Mesendoderm (in vitro differentiated cells): ENCODE data around the gene STARD3.
A peak's percentile ranks its signal among the peaks of the same experiment; 100 is the strongest.

Source experiments
- DNase-seq: peaks from one replicate; pipeline ENCODE4 v3.0.0; 2013
- H2AK5ac ChIP-seq: 2 replicates; pipeline ENCODE4 v1.6.1; 2013; ENCODE audit warnings: low read length, inconsistent platforms
- H2BK120ac ChIP-seq: 2 replicates; pipeline ENCODE4 v1.6.1; 2013; ENCODE audit warnings: low read depth, mild to moderate bottlenecking, low read length, moderate library complexity, mixed read lengths
- H2BK15ac ChIP-seq: replicated peaks from 2 replicates; pipeline ENCODE4 v1.6.1; 2013; ENCODE audit warnings: low read depth, mild to moderate bottlenecking, moderate library complexity
- H2BK5ac ChIP-seq: 2 replicates; pipeline ENCODE4 v1.6.1; 2013; ENCODE audit warnings: low read length, inconsistent platforms
- H3K18ac ChIP-seq: 2 replicates; pipeline ENCODE4 v1.6.1; 2013; ENCODE audit warnings: mild to moderate bottlenecking, low read length, mixed read lengths
- H3K23ac ChIP-seq: one replicate; pipeline ENCODE4 v1.6.1; 2013; ENCODE audit warnings: low read length
- H3K27ac ChIP-seq: 2 replicates; pipeline ENCODE4 v1.5.1; 2013; ENCODE audit warnings: low read depth, mild to moderate bottlenecking, inconsistent platforms, low read length, moderate library complexity
- H3K27me3 ChIP-seq: 2 replicates; pipeline ENCODE4 v1.6.1; 2013; ENCODE audit warnings: low read length, control low read depth, mild to moderate bottlenecking, inconsistent platforms; ENCODE audit not compliant: insufficient read depth, poor library complexity
- H3K36me3 ChIP-seq: 2 replicates; pipeline ENCODE4 v1.6.1; 2013; ENCODE audit warnings: low read length, inconsistent platforms; ENCODE audit not compliant: control insufficient read depth, insufficient read depth
- H3K4ac ChIP-seq: one replicate; pipeline ENCODE4 v1.6.1; 2013; ENCODE audit warnings: low read depth, mild to moderate bottlenecking, low read length, moderate library complexity
- H3K4me1 ChIP-seq: 2 replicates; pipeline ENCODE4 v1.6.1; 2013; ENCODE audit warnings: low read depth, low read length, inconsistent platforms; ENCODE audit not compliant: control insufficient read depth
- H3K4me2 ChIP-seq: 2 replicates; pipeline ENCODE4 v1.6.1; 2013; ENCODE audit warnings: low read length
- H3K4me3 ChIP-seq: 2 replicates; pipeline ENCODE4 v1.5.1; 2013; ENCODE audit warnings: mild to moderate bottlenecking, low read length
- H3K56ac ChIP-seq: one replicate; pipeline ENCODE4 v1.6.1; 2013; ENCODE audit warnings: low read length
- H3K79me1 ChIP-seq: 2 replicates; pipeline ENCODE4 v1.6.1; 2013; ENCODE audit warnings: low read length, inconsistent platforms
- H3K79me2 ChIP-seq: 2 replicates; pipeline ENCODE4 v1.6.1; 2013; ENCODE audit warnings: mild to moderate bottlenecking, low read length; ENCODE audit not compliant: control insufficient read depth, insufficient read depth
- H3K9ac ChIP-seq: 2 replicates; pipeline ENCODE4 v1.6.1; 2013; ENCODE audit warnings: low read length, inconsistent platforms
- H4K5ac ChIP-seq: one replicate; pipeline ENCODE4 v1.6.1; 2013; ENCODE audit warnings: low read length
- H4K8ac ChIP-seq: one replicate; pipeline ENCODE4 v1.6.1; 2013; ENCODE audit warnings: low read depth, mild to moderate bottlenecking, control low read depth, low read length, moderate library complexity
- WGBS: extraction: QIAGEN DNeasy Blood & Tissue Kit; methylation state at CpG from one replicate; pipeline ENCODE4 v1.1.7; 2013; ENCODE audit warnings: low lambda C conversion rate, missing lambda C conversion rate; ENCODE audit not compliant: insufficient coverage; ENCODE audit errors: extremely low coverage; 5-methylcytosine and 5-hydroxymethylcytosine counted together

The STARD3 gene

DNA sequence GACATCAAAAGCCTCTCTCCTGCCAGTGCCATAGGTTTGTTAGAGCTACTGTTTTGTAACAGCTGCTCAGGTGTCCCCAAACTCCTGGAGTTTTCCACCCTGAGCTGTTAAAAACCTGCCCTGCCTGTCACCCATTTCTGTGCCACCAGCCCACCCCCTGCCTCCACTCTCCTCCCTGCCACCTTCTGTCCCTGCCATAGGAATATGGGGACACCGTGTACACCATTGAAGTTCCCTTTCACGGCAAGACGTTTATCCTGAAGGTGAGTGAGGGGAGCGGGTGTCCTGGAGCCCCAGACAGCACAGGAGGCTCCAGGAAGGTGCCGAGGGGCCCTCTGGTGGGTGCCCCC is 23.0 kb downstream of the STARD3 start:
- Histone ChIP-seq H3K79me1 (no peaks in the 10 kb centered on the region), H3K23ac (no peak overlapping the region), H4K8ac (no peak overlapping the region), H2BK120ac (no peak overlapping the region), H3K79me2 (no peaks in the 10 kb centered on the region), H3K4me3 (no peak overlapping the region), H3K27ac (no peak overlapping the region), H2BK5ac (no peak overlapping the region), H3K4me1 (peaks cover 2% of the 10 kb centered on the region), H3K9ac (no peak overlapping the region), H3K27me3 (no peaks in the 10 kb centered on the region), H2BK15ac (no peak overlapping the region), H3K4me2 (no peak overlapping the region), H2AK5ac (no peak overlapping the region), H3K18ac (no peak overlapping the region), H3K56ac (no peak overlapping the region), H3K4ac (no peak overlapping the region), H3K36me3 (no peaks in the 10 kb centered on the region), H4K5ac (no peak overlapping the region)
- WGBS = no CpG with 5 or more reads among the region's 5 CpGs
- DNase-seq = no peak

DNA sequence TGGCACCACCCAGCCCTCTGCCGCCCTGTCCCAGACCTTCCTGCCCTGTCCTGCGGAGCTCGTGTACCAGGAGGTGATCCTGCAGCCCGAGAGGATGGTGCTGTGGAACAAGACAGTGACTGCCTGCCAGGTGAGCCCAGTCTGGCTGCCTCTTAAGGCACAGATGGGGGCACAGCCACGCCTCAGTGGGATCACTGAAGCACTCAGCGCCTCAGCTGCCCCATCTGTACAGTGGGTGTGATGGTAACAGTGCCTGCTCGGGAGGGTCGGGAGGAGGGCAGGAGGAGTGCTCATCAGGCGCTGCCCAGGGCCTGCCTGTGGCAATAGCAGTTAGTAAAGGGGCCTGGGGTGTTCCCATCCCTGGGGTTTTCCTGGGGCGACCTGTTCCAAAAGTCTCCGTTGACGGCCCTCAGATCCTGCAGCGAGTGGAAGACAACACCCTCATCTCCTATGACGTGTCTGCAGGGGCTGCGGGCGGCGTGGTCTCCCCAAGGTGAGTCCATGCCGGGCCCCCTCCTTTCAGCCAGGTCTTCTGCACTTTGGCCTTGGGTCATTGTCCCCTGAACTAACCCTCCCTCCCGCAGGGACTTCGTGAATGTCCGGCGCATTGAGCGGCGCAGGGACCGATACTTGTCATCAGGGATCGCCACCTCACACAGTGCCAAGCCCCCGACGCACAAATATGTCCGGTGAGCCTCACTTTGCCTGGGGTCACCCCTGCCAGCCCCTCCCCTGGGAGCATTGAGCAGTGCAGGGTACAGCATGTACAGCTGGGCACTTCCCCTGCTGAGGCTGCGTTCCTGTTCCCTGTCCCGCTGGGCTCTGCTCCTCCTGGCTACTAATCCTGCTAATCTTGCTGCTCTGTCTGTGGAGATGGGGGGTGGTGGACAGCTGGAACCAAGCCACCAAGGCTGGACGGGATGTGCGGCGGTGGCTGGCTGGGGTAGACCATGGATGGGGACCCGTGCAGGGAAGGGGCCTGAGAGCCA is 23.7 kb downstream of the STARD3 start:
- no peaks in the 10 kb centered on the region for H3K79me1 ChIP-seq
- no peak overlapping the region for H4K5ac ChIP-seq
- H2BK120ac ChIP-seq = no peak overlapping the region
- DNase-seq = no peak
- no peak overlapping the region for H2AK5ac ChIP-seq
- no peak overlapping the region for H4K8ac ChIP-seq
- H3K23ac ChIP-seq = no peak overlapping the region
- no peak overlapping the region for H3K4me2 ChIP-seq
- peaks cover 2% of the 10 kb centered on the region for H3K4me1 ChIP-seq
- H3K27me3 ChIP-seq = no peaks in the 10 kb centered on the region
- no peak overlapping the region for H2BK5ac ChIP-seq
- H3K27ac ChIP-seq = no peak overlapping the region
- no CpG with 5 or more reads among the region's 35 CpGs for WGBS
- H3K18ac ChIP-seq = no peak overlapping the region
- H3K36me3 ChIP-seq = no peaks in the 10 kb centered on the region
- no peak overlapping the region for H2BK15ac ChIP-seq
- H3K79me2 ChIP-seq = no peaks in the 10 kb centered on the region
- H3K4me3 ChIP-seq = no peak overlapping the region
- H3K56ac ChIP-seq = no peak overlapping the region
- no peak overlapping the region for H3K9ac ChIP-seq
- no peak overlapping the region for H3K4ac ChIP-seq

DNA sequence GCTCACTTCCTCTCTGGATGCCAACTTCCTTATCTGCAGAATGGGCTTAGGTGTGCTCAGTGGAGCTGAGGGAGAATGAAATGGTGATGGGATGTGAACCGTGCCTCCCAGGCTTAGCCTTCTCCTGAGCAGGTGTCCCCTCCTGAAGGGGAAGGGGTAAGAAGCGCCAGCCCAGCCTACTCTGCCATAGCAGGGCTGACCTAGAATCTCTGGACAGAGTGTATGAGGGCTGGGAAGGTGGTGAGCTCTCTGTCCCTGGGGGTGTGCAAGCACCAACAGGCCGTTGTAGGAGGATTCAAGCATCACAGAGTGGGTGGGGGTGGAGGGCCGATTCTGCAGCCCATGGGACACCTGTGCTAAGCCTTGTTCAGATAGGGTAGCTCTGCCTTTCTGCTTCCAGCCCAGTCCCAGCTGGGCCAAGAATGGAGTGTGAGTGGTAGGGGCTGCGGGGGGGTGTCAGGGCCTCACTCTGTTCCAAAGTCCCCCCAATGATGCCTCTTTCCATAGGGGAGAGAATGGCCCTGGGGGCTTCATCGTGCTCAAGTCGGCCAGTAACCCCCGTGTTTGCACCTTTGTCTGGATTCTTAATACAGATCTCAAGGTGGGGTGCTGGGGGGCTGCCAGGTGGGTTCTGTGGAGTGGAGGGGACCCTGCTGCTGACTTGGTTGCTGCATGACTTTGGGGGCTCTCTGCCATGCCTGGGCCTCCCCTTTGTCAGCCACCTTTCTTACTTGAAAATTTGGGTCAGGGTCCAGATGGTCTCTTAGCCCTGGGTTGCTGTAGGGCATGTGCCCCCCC is 25.0 kb downstream of the STARD3 start:
- Histone ChIP-seq H3K4me1 (peaks cover 2% of the 10 kb centered on the region), H4K5ac (no peak overlapping the region), H3K27me3 (no peaks in the 10 kb centered on the region), H2BK5ac (no peak overlapping the region), H2BK120ac (no peak overlapping the region), H3K4me2 (no peak overlapping the region), H3K56ac (no peak overlapping the region), H2AK5ac (no peak overlapping the region), H3K79me2 (no peaks in the 10 kb centered on the region), H3K79me1 (no peaks in the 10 kb centered on the region), H3K4me3 (no peak overlapping the region), H2BK15ac (no peak overlapping the region), H3K9ac (no peak overlapping the region), H4K8ac (no peak overlapping the region), H3K18ac (no peak overlapping the region), H3K36me3 (no peaks in the 10 kb centered on the region), H3K4ac (no peak overlapping the region), H3K27ac (no peak overlapping the region), H3K23ac (no peak overlapping the region)
- WGBS = no CpG with 5 or more reads among the region's 8 CpGs
- no peak for DNase-seq

- H3K27me3 ChIP-seq = peaks cover 2% of the 10 kb centered on the region
- H3K18ac ChIP-seq = no peak overlapping the region
- peaks cover 2% of the 10 kb centered on the region for H3K4me1 ChIP-seq
- no peak overlapping the region for H3K4ac ChIP-seq
- H3K23ac ChIP-seq = no peak overlapping the region
- no peaks in the 10 kb centered on the region for H3K79me1 ChIP-seq
- no peak overlapping the region for H2BK5ac ChIP-seq
- no peak for DNase-seq
- H3K4me2 ChIP-seq = no peak overlapping the region
- no peak overlapping the region for H4K5ac ChIP-seq
- H3K27ac ChIP-seq = no peak overlapping the region
- H3K56ac ChIP-seq = no peak overlapping the region
- WGBS = no CpG with 5 or more reads among the region's 22 CpGs
- no peak overlapping the region for H4K8ac ChIP-seq
- no peak overlapping the region for H2BK120ac ChIP-seq
- H3K79me2 ChIP-seq = no peaks in the 10 kb centered on the region
- H3K4me3 ChIP-seq = no peak overlapping the region
- no peaks in the 10 kb centered on the region for H3K36me3 ChIP-seq
- no peak overlapping the region for H3K9ac ChIP-seq
- H2AK5ac ChIP-seq = no peak overlapping the region
- no peak overlapping the region for H2BK15ac ChIP-seq
These were observed 25.8 kb downstream of the STARD3 start for GRCh38 chr17:39662551-39663339.

DNA sequence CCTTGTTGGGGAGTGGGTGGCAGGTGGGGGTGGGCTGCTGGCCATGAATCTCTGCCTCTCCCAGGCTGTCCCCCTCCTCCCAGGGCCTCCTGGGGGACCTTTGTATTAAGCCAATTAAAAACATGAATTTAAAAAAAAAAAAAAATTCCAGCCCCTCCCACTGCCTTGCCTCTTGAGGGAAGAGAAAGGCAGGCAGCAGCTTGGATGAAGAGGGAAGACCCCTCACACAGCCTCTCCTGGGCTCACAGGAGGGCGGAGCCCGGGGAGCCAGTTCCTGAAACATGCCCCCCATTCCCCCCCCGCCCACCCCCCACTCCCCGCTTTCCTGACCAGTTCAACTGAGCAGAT is 26.4 kb downstream of the STARD3 start:
- peaks cover 2% of the 10 kb centered on the region for H3K27me3 ChIP-seq
- H3K4me1 ChIP-seq = peaks cover 2% of the 10 kb centered on the region
- no peak overlapping the region for H3K23ac ChIP-seq
- H2AK5ac ChIP-seq = no peak overlapping the region
- no peak overlapping the region for H3K4me3 ChIP-seq
- H2BK120ac ChIP-seq = no peak overlapping the region
- DNase-seq = peak; percentile 31
- no peak overlapping the region for H3K18ac ChIP-seq
- no peak overlapping the region for H4K8ac ChIP-seq
- H3K9ac ChIP-seq = no peak overlapping the region
- no peak overlapping the region for H2BK5ac ChIP-seq
- no peak overlapping the region for H3K56ac ChIP-seq
- no peak overlapping the region for H3K27ac ChIP-seq
- H3K36me3 ChIP-seq = no peaks in the 10 kb centered on the region
- no peaks in the 10 kb centered on the region for H3K79me2 ChIP-seq
- no CpG with 5 or more reads among the region's 4 CpGs for WGBS
- no peak overlapping the region for H4K5ac ChIP-seq
- no peak overlapping the region for H3K4me2 ChIP-seq
- H3K4ac ChIP-seq = no peak overlapping the region
- H2BK15ac ChIP-seq = no peak overlapping the region
- H3K79me1 ChIP-seq = no peaks in the 10 kb centered on the region
